OCI-LY7 (cell line): ENCODE data around the gene PIMREG. TPM values are rescaled to one million over a fixed set of nuclear protein-coding genes. Genes with fewer than 3 reads are reported as not detected.

Experiments
- BruUV-seq: library from RNA; stranded (reverse); fragments of 400-500 nt; replicated peaks from 2 replicates; lab custom pipeline; 2021; lab: Mats Ljungman, UMichigan
- CTCF ChIA-PET: fragments of 300-600 bp; sonication (Branson Sonifier 250); formaldehyde crosslinking; loops from one replicate; lab custom pipeline; 2022; ENCODE audit warnings: antibody characterized with exemption; ENCODE audit not compliant: unreplicated experiment; lab: Charles Lee
- POLR2A ChIA-PET: fragments of 300-600 bp; sonication (Branson Sonifier 250); formaldehyde crosslinking; loops from one replicate; lab custom pipeline; 2022; ENCODE audit warnings: antibody characterized with exemption; lab: Charles Lee
- DNase-seq: peaks from one replicate; pipeline ENCODE4 v3.0.0-alpha.2; 2015; ENCODE audit warnings: low spot score
- H2AFZ ChIP-seq: fragments of 200-600 bp; sonication (generic), shearing (Covaris generic); 2 replicates; pipeline ENCODE4 v1.6.1; 2014; ENCODE audit warnings: mild to moderate bottlenecking, antibody characterized with exemption, low read length, moderate library complexity
- H3K27ac ChIP-seq: fragments of 200-600 bp; sonication (generic); 2 replicates; pipeline ENCODE4 v1.5.1; 2014; ENCODE audit warnings: mixed run types, low read depth, mild to moderate bottlenecking, moderate library complexity, low read length, inconsistent platforms; ENCODE audit not compliant: poor library complexity, severe bottlenecking
- H3K36me3 ChIP-seq: fragments of 200-600 bp; sonication (generic); 2 replicates; pipeline ENCODE4 v1.6.1; 2014; ENCODE audit warnings: mild to moderate bottlenecking, antibody characterized with exemption, low read length, moderate library complexity, mixed read lengths; ENCODE audit not compliant: insufficient read depth
- H3K4me1 ChIP-seq: fragments of 200-600 bp; sonication (generic); 2 replicates; pipeline ENCODE4 v1.5.1; 2014; ENCODE audit warnings: mild to moderate bottlenecking, low read length; ENCODE audit not compliant: insufficient read depth, poor library complexity, severe bottlenecking
- H3K4me2 ChIP-seq: fragments of 200-600 bp; sonication (generic); 2 replicates; pipeline ENCODE4 v1.6.1; 2014; ENCODE audit warnings: mild to moderate bottlenecking, low read length
- H3K4me3 ChIP-seq: fragments of 200-600 bp; sonication (generic); 2 replicates; pipeline ENCODE4 v1.5.1; 2014; ENCODE audit warnings: mild to moderate bottlenecking, low read depth, low read length; ENCODE audit not compliant: poor library complexity, severe bottlenecking
- H3K79me2 ChIP-seq: fragments of 200-600 bp; sonication (generic); 2 replicates; pipeline ENCODE4 v1.6.1; 2016; ENCODE audit warnings: low read depth, mild to moderate bottlenecking, low read length, moderate library complexity, mixed read lengths; ENCODE audit not compliant: insufficient read depth
- H3K9me2 ChIP-seq: fragments of 200-600 bp; sonication (generic); 2 replicates; pipeline ENCODE4 v1.6.1; 2016; ENCODE audit warnings: mild to moderate bottlenecking, low read length, mixed read lengths; ENCODE audit not compliant: insufficient read depth
- H3K9me3 ChIP-seq: fragments of 200-600 bp; sonication (generic); 2 replicates; pipeline ENCODE4 v1.6.1; 2014; ENCODE audit warnings: mild to moderate bottlenecking, mixed run types, low read length, mixed read lengths
- H4K20me1 ChIP-seq: fragments of 200-600 bp; sonication (generic); 2 replicates; pipeline ENCODE4 v1.6.1; 2014; ENCODE audit warnings: mild to moderate bottlenecking, antibody characterized with exemption, low read length, moderate library complexity, mixed read lengths; ENCODE audit not compliant: insufficient read depth
- CTCF ChIP-seq: fragments of 200-600 bp; sonication (generic); conservative IDR thresholded peaks from 2 replicates; pipeline ENCODE4 v1.5.1; 2014; ENCODE audit warnings: mild to moderate bottlenecking, antibody characterized with exemption, low read length, moderate library complexity, mixed read lengths
- EZH2phosphoT487 ChIP-seq: fragments of 200-600 bp; sonication (generic); IDR thresholded peaks from 2 replicates; pipeline ENCODE4 v1.6.1; 2018; ENCODE audit warnings: low read depth, borderline replicate concordance, mild to moderate bottlenecking, mixed run types, antibody characterized with exemption, low read length, moderate library complexity, mixed read lengths
- intact Hi-C: fragments of 100-400 bp; cut with micrococcal nuclease; formaldehyde crosslinking; loops from one replicate; pipeline ENCODE4 v1.10.0; 2022; ENCODE audit not compliant: unreplicated experiment
- total RNA-seq, 2 experiments: library from RNA; depleted of rRNA in 1 of 2; stranded (reverse); fragments of >200 nt in 1 of 2; shearing (Covaris generic) in 1 of 2; gene quantifications; 2 replicates each; pipeline ENCODE4 v1.2.3, GENCODE V29; 2014 to 2022

Gene PIMREG
- total RNA-seq, 2 experiments from 2014 or later, result 22.7 to 39.4 TPM

DNA sequence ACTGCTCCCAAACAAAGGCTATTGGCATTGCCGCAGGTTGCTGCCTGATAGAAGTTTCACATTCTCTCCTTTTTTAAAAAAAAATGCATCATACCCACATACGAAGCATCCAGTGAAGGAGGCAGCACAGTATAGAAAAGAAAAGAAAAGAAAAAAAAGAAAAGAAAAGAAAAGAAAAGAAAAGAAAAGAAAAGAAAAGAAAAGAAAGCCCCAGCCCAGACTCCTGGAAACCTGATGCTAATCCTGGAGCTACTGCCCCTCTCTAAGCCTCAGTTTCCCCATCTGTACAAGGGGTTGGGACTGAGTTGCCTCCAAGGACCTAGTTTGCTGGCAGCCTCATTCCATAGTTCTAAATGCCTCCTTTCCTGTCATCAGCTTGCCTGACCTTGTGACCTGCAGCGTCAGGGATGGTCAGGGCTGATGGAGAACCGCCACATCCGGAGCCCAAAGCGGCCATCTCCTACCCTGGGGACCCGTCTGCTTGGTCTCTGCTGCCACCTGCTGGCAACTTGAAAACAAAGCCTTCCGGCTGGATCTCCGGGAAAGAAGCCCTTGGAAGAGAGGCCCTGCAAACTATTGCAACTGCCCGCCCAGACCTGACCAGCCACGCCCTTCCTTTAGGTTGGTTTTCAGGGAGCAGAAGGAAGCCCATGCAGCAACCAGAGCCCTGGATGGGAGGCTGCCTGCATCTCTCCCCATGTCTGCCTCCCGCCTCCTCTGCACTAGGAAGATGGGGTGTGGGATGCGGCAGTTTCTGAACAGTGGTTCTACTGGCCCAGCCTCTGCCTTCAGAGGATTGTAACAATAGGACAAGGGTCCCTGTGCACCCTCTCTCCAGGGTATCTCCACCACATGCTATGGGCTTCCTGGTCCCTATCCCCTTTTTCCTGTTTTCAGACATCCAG lies 22.3 kb upstream of the PIMREG start:
- no TSS peak for BruUV-seq
- H3K4me3 ChIP-seq, result no peak overlapping the region
- no peak overlapping the region for H3K4me2 ChIP-seq
- H3K79me2 ChIP-seq, result no peaks in the 10 kb centered on the region
- peak; percentile 73 for DNase-seq
- H3K27ac ChIP-seq, result no peak overlapping the region
- no peaks in the 10 kb centered on the region for H3K9me3 ChIP-seq
- H4K20me1 ChIP-seq, result no peaks in the 10 kb centered on the region
- CTCF ChIA-PET, result no interaction called here
- no peak overlapping the region for H2AFZ ChIP-seq
- TF ChIP-seq EZH2phosphoT487, result no peak
- TF ChIP-seq CTCF, result peak; percentile 88
- POLR2A ChIA-PET, result no interaction called here
- intact Hi-C loops, result loop anchor here (1.0 to 5.0 kb wide), 2 partner anchors 715 to 835 kb away; no protein-coding TSS in a partner anchor
- no peaks in the 10 kb centered on the region for H3K4me1 ChIP-seq
- no peaks in the 10 kb centered on the region for H3K36me3 ChIP-seq
- H3K9me2 ChIP-seq, result no peaks in the 10 kb centered on the region

DNA sequence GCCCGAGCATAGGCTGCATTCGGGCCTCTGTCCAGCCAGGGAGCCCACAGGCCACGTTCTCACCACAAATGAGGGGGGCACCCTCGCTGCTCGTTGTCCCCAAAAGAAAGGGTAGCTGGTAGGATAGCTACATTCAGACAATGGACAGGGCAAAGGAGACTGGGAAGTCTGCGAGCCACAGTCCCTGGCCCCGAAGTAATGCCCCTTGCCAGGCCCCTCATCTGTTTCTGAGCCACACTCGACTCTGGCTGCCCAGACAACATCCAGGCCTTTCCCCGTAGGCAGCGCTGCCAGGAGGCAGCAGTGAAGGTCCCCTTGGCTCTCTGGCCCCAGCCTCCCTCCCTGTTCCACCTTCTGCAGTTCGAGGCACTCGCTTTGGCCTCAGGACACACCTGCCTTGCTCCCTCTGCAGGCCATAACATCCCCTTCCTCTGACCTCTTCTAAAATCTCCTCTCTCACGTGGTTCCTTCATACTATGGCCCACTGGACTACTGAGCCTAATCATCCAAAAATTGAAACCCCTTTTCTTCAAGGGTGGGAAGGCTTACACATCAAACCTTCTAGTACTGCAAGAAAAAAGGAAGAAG lies 21.5 kb upstream of the PIMREG start:
- H3K79me2 ChIP-seq, result no peaks in the 10 kb centered on the region
- CTCF ChIA-PET, result no interaction called here
- H3K9me3 ChIP-seq, result no peaks in the 10 kb centered on the region
- H3K4me3 ChIP-seq, result no peak overlapping the region
- POLR2A ChIA-PET, result no interaction called here
- H3K36me3 ChIP-seq, result no peaks in the 10 kb centered on the region
- H3K27ac ChIP-seq, result no peak overlapping the region
- BruUV-seq, result no TSS peak
- no peaks in the 10 kb centered on the region for H4K20me1 ChIP-seq
- no peak overlapping the region for H3K4me2 ChIP-seq
- peaks cover 5% of the 10 kb centered on the region for H3K4me1 ChIP-seq
- no peak overlapping the region for H2AFZ ChIP-seq
- intact Hi-C loops, result loop anchor here (1.0 to 5.0 kb wide), 2 partner anchors 715 to 835 kb away; no protein-coding TSS in a partner anchor
- DNase-seq, result no peak
- TF ChIP-seq CTCF (no peak), EZH2phosphoT487 (no peak)
- no peaks in the 10 kb centered on the region for H3K9me2 ChIP-seq

DNA sequence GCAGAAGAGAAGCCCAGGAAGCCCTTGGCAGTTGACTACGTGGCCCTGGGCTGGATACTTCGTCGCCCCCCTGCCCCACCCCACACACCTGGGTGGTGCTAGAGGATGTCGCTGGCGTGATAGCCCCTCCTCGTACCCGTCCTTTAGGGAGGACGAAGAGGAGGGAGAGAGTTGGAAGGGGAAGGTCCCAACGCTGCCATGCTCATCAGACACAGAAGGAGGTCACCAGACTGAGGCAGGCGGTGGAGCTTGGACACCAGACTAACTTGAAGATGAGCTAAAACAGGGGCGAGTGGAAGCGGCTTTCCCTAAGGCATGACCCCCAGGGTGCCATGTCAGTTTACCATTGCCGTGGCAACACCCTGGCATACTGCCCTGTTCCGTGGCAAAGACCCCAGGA lies 20.3 kb upstream of the PIMREG start:
- TF ChIP-seq EZH2phosphoT487 (no peak), CTCF (no peak)
- H3K36me3 ChIP-seq, result no peaks in the 10 kb centered on the region
- no peaks in the 10 kb centered on the region for H3K79me2 ChIP-seq
- no peak overlapping the region for H3K4me3 ChIP-seq
- H3K4me2 ChIP-seq, result no peak overlapping the region
- H3K27ac ChIP-seq, result no peak overlapping the region
- intact Hi-C loops, result loop anchor here (5.0 kb wide), 1 partner anchor 717 kb away; no protein-coding TSS in a partner anchor
- no peak overlapping the region for H2AFZ ChIP-seq
- CTCF ChIA-PET, result no interaction called here
- peaks cover 7% of the 10 kb centered on the region for H3K4me1 ChIP-seq
- no peaks in the 10 kb centered on the region for H4K20me1 ChIP-seq
- POLR2A ChIA-PET, result no interaction called here
- no TSS peak for BruUV-seq
- no peaks in the 10 kb centered on the region for H3K9me3 ChIP-seq
- DNase-seq, result no peak
- H3K9me2 ChIP-seq, result no peaks in the 10 kb centered on the region
